Prostate gland (tissue), 2 donors: ENCODE results near the gene TBC1D22A. TPM values are rescaled to one million over a fixed set of nuclear protein-coding genes. Genes with fewer than 3 reads are reported as not detected.

Source experiments
- DNase-seq: peaks from one replicate; pipeline ENCODE4 v3.0.0-alpha.2; 2019; ENCODE audit warnings: low spot score
- H3K27ac ChIP-seq, 2 donors: fragments of 200-600 bp; sonication (generic); 2 replicates each; pipeline ENCODE4 v1.5.1; 2017 to 2019
- H3K27me3 ChIP-seq: fragments of 200-600 bp; sonication (generic); replicated peaks from 2 replicates; pipeline ENCODE4 v1.5.1; 2019; ENCODE audit not compliant: insufficient read depth
- H3K36me3 ChIP-seq, 2 donors: fragments of 200-600 bp; sonication (generic); 1 replicate in 1 of 2; 2 replicates in 1 of 2; pipeline versions ENCODE4 v1.5.1 to v1.8.1; 2017 to 2019
- H3K4me1 ChIP-seq: fragments of 200-600 bp; sonication (generic); replicated peaks from 2 replicates; pipeline ENCODE4 v1.5.1; 2019
- H3K4me3 ChIP-seq, 2 donors: fragments of 200-600 bp; sonication (generic); 2 replicates each; pipeline ENCODE4 v1.5.1; 2017 to 2019
- H3K9me3 ChIP-seq: fragments of 200-600 bp; sonication (generic); 2 replicates; pipeline ENCODE4 v1.5.1; 2017
- CTCF ChIP-seq, 4 experiments: fragments of 200-600 bp in 2 of 4; fragments of 450-650 bp in 2 of 4; sonication (generic) in 2 of 4; IDR thresholded peaks; 1 replicate in 3 of 4; 2 replicates in 1 of 4; pipeline ENCODE4 v1.5.1; 2016 to 2019; ENCODE audit warnings: antibody characterized with exemption in 4 of 4, mild to moderate bottlenecking in 2 of 4, moderate library complexity in 2 of 4
- POLR2A ChIP-seq: fragments of 450-650 bp; IDR thresholded peaks from one replicate; pipeline ENCODE4 v1.6.1; 2016; ENCODE audit warnings: antibody characterized with exemption, mild to moderate bottlenecking
- POLR2AphosphoS5 ChIP-seq: sonication (generic); formaldehyde crosslinking; IDR thresholded peaks from one replicate; pipeline ENCODE4 v1.6.1; 2017; ENCODE audit warnings: antibody characterized with exemption
- WGBS: methylation state at CpG from one replicate; pipeline ENCODE4 v1.1.5; 2018; 5-methylcytosine and 5-hydroxymethylcytosine counted together
- intact Hi-C: fragments of 100-400 bp; cut with DNase I; formaldehyde crosslinking; loops from one replicate; pipeline ENCODE4 v1.14.2; 2022
- total RNA-seq, 2 donors: library from RNA; depleted of rRNA; stranded (reverse); fragments of >200 nt; gene quantifications; one replicate each; pipeline ENCODE4 v1.1.0, GENCODE V29; 2016

Gene TBC1D22A
- total RNA-seq, 2 donors from 2014 or later = 16.0 to 30.7 TPM

- peak overlapping the region; percentile 59 to 65 for H3K4me3 ChIP-seq
- TF ChIP-seq POLR2A = no peak
- TF ChIP-seq CTCF (IDR thresholded peaks at IDR 0.05) = no peak
- no peak for TF ChIP-seq POLR2AphosphoS5
- H3K36me3 ChIP-seq = no peaks in the 10 kb centered on the region
- peak overlapping the region; percentile 79 to 84 for H3K27ac ChIP-seq
- no peaks in the 10 kb centered on the region for H3K9me3 ChIP-seq
- no peak for DNase-seq
- intact Hi-C loops = loop anchor here (5.0 kb wide), 1 partner anchor 160 kb away; no protein-coding TSS in a partner anchor
- H3K4me1 ChIP-seq = peaks cover 5% of the 10 kb centered on the region
- WGBS = 6% methylated on average over 48 of the region's 53 CpGs
- no peaks in the 10 kb centered on the region for H3K27me3 ChIP-seq
Measured at GRCh38 chr22:46737105-46737975, 25.1 kb upstream of the TBC1D22A start.

DNA sequence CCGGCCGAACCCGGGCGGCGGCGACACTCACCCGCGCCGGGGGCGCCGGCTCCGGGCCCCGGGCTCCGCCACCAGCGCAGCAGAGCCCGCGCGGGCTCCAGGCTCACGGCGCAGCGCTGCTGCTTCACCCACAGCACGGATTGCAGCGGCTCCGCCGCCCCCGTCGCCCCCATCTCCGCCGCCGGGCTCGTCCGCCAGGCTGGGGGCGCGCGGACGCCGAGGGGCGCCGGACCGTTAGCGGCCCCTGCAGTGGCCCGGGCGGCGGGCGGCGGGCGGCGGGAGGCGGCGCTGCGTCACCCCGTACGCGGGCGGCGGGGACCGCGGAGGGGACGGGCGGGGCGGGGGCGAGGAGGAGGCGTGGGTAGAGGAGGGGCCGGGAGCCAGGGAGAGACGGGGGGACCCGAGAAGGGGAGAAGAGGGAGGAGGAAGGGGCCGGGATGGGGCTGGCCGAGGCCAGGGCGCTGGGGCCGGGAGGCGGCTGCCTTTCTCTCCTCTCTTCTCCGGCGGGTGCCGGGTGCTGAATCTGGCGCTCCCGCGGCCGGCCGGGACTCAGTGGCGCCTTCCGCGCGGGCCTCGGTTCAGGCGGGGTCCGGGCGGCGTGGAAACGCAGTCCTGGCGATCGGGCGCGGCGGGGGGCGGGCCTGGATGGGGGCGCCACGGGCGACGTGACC is 24.3 kb upstream of the TBC1D22A start, which contains the start of gene CERK:
CERK (minus strand) TSS at position 277 of the 671 bp plus-strand sequence; CDS start at position 173, 104 bp downstream.
- intact Hi-C loops = loop anchor here (5.0 kb wide), 1 partner anchor 161 kb away; no protein-coding TSS in a partner anchor
- H3K27me3 ChIP-seq = no peaks in the 10 kb centered on the region
- H3K4me1 ChIP-seq = peaks cover 5% of the 10 kb centered on the region
- TF ChIP-seq POLR2A = peak; percentile 45
- no peak for TF ChIP-seq POLR2AphosphoS5
- peak within 1 kb of the TSS; percentile 79 to 84 for H3K27ac ChIP-seq
- WGBS = 2% methylated on average over 40 of the region's 99 CpGs
- H3K4me3 ChIP-seq = peak within 1 kb of the TSS; percentile 59 to 65
- no peaks in the 10 kb centered on the region for H3K36me3 ChIP-seq
- peak; percentile 50 for DNase-seq
- no peaks in the 10 kb centered on the region for H3K9me3 ChIP-seq

- Histone ChIP-seq H3K36me3 (no peaks in the 10 kb centered on the region), H3K4me1 (peaks cover 5% of the 10 kb centered on the region), H3K27ac (peak overlapping the region; percentile 79 to 84), H3K9me3 (no peaks in the 10 kb centered on the region), H3K27me3 (no peaks in the 10 kb centered on the region), H3K4me3 (peak overlapping the region; percentile 59 to 65)
- 5% methylated on average over 12 of the region's 20 CpGs for WGBS
- TF ChIP-seq POLR2AphosphoS5 = no peak
- intact Hi-C loops = loop anchor here (5.0 kb wide), 1 partner anchor 161 kb away; no protein-coding TSS in a partner anchor
- no peak for DNase-seq
Measured at GRCh38 chr22:46738647-46739093, 23.8 kb upstream of the TBC1D22A start.

DNA sequence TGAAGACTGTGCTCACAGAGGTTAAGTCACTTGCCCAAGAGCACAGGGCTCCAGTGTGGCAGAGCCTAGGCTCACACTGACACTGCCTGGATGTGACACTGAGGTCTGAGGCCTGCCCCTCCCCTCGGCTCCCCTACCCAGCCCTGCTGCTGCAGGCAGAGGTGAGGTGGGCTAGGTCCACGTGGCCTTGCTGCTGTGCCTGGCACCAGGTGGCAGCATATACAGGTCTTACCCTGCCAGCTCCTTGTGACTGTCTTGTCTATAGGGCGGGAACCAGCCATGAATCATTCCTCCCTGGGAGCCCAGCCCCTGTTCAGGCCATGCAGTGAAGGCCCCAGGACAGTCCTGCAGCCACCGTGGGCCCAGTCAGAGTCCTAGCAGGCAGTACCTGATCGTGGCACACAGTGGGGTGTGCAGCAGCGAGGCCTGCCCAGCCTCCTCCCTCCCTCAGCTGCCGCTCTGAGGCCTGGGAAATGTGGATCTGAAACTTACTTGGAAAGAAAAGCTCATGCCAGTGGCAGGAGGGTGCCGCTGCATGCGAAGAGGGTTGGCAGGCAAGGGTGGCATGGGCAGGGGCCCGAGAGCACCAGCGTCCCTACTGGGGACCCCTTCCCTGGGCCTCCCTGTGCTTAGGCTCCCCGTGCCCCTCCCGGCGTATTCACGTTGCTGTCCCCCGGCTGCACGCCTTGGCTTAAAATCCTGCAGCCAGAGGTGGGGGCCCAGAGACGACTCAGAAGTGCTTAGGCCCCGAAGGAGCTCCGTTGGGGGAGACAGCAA is 23.2 kb upstream of the TBC1D22A start:
- peak; percentile 61 for DNase-seq
- whole genome bisulfite sequencing = 52% methylated on average over 20 of the region's 20 CpGs
- Histone ChIP-seq H3K27ac (peak overlapping the region; percentile 79 to 84), H3K27me3 (no peaks in the 10 kb centered on the region), H3K9me3 (no peaks in the 10 kb centered on the region), H3K4me1 (peaks cover 5% of the 10 kb centered on the region), H3K36me3 (no peaks in the 10 kb centered on the region), H3K4me3 (peak overlapping the region; percentile 59 to 65)
- intact Hi-C loops = loop anchor here (5.0 kb wide), 1 partner anchor 162 kb away; no protein-coding TSS in a partner anchor
- TF ChIP-seq POLR2A (no peak), CTCF (IDR thresholded peaks at IDR 0.05) (peak in 2 of 4 experiments; percentile 44 to 49), POLR2AphosphoS5 (peak; percentile 35)

DNA sequence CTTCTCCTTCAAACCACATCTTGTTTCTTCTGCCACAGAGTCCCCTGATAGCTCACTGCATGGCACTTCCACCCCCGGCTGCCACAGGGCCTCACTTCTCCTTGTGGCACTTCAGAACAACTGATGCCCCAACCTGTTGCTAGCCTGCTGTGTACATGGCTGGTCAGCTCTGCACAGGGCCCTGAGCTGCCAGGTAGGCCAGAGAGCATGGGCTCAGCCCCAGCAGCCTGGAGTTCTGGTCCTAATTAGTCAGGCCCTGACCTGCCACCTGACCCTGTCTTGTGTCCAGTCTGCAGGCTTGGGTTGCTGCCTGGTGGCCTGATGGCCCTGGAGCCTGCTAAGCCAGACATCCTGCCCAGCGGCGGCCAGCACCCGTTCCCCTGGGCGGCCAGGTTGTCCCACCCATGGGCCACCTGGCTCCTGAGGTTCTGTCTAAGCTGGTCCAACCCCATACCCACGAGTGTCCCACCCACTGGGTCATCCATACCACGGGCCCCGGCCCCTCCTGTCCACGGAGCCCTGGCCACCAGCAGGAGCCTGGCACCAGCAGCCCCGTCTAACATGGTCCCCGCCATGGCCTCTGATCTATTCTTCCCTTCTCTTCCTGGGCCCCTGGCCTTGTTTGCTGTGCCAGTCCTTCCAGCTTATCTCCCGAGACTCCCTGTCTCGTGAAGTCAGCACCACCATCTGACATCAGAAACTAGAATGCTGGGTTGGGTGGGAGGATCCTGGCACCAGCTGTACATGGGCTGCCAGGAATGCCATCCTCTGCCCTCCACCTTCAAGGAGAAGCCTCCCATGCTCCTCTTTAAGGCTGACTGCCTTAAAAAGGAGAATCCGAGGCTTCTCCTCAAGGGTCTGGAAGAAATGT is 21.3 kb upstream of the TBC1D22A start:
- H3K27me3 ChIP-seq = no peaks in the 10 kb centered on the region
- TF ChIP-seq POLR2A (no peak), POLR2AphosphoS5 (no peak)
- no peak overlapping the region for H3K4me3 ChIP-seq
- 86% methylated on average over 14 of the region's 14 CpGs for WGBS
- H3K36me3 ChIP-seq = no peaks in the 10 kb centered on the region
- no peaks in the 10 kb centered on the region for H3K9me3 ChIP-seq
- DNase-seq = no peak
- intact Hi-C loops = no loop called here
- peaks cover 5% of the 10 kb centered on the region for H3K4me1 ChIP-seq
- no peak overlapping the region for H3K27ac ChIP-seq
